Measurements from ENCODE around the gene DENND2D.

DENND2D gene

DNA sequence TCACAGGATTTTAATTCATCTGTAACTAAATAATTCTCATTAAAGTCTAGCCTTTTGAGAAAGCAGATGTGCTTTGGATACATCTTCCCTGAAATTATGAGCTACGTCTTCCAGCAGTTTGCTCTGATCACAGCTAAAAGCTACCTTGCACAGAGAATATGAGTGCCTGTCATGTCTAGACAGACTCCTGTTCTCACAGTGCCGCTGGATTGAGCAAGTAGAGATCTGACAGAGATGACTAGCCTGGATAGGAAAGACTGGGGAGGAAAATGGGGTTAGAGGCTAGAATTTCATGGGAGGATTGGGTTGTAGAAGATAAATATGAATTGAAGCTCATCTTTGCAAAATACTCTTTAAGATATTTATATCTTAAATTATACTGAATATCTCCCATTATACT is 36.3 kb downstream of the DENND2D start:
- Histone ChIP-seq H4K20me1 (ENCODE audit: control insufficient read depth, insufficient read depth, low read depth, low read length) (no peaks in the 10 kb centered on the region), H3K27ac (ENCODE audit: low read depth, low read length) (no peak overlapping the region), H3K27me3 (ENCODE audit: control insufficient read depth, low read length) (no peaks in the 10 kb centered on the region), H3K79me2 (ENCODE audit: control insufficient read depth, low read length) (peaks cover 17% of the 10 kb centered on the region), H3K4me2 (ENCODE audit: low read length) (no peak overlapping the region), H3K9me2 (replicated peaks; ENCODE audit: control insufficient read depth, low read length) (no peaks in the 10 kb centered on the region), H3K4me1 (ENCODE audit: control insufficient read depth, low read length) (no peaks in the 10 kb centered on the region), H3F3A (ENCODE audit: control insufficient read depth, insufficient read depth) (peaks cover 12% of the 10 kb centered on the region; the same call in 1 of the 2 replicates), H3K4me3 (ENCODE audit: low read length) (no peak overlapping the region), H3K9me3 (ENCODE audit: control insufficient read depth, insufficient read depth, low read length) (no peaks in the 10 kb centered on the region), H3K36me3 (ENCODE audit: control insufficient read depth, low read length) (peaks cover 81% of the 10 kb centered on the region)
- TF ChIP-seq, protein P1, sequence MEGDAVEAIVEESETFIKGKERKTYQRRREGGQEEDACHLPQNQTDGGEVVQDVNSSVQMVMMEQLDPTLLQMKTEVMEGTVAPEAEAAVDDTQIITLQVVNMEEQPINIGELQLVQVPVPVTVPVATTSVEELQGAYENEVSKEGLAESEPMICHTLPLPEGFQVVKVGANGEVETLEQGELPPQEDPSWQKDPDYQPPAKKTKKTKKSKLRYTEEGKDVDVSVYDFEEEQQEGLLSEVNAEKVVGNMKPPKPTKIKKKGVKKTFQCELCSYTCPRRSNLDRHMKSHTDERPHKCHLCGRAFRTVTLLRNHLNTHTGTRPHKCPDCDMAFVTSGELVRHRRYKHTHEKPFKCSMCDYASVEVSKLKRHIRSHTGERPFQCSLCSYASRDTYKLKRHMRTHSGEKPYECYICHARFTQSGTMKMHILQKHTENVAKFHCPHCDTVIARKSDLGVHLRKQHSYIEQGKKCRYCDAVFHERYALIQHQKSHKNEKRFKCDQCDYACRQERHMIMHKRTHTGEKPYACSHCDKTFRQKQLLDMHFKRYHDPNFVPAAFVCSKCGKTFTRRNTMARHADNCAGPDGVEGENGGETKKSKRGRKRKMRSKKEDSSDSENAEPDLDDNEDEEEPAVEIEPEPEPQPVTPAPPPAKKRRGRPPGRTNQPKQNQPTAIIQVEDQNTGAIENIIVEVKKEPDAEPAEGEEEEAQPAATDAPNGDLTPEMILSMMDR (IDR thresholded peaks at IDR 0.05; ENCODE audit: low read depth, low read length, poor library complexity, severe bottlenecking), result no peak
- TF ChIP-seq EZH2phosphoT487 (IDR thresholded peaks at IDR 0.05; ENCODE audit: borderline replicate concordance, low read length), result no peak

DNA sequence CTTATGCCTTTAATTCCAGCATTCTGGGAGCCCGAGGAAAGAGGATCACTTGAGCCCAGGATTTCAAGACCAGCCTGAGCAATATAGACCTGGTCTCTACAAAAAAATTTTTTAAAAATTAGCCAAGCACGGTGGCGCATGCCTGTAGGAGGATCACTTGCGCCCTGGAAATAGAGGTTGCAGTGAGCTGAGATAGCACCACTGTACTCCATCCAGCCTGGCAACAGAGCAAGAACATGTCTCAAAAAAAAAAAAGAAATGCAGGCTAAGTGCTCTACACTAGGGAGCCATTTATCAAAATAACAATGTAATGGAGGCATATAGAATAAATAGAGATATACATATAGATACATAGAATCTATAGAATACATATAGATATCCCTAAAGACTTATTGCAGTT is 37.1 kb downstream of the DENND2D start:
- H4K20me1 ChIP-seq (ENCODE audit: control insufficient read depth, insufficient read depth, low read depth, low read length), result no peaks in the 10 kb centered on the region
- H3K79me2 ChIP-seq (ENCODE audit: control insufficient read depth, low read length), result peaks cover 22% of the 10 kb centered on the region

DNA sequence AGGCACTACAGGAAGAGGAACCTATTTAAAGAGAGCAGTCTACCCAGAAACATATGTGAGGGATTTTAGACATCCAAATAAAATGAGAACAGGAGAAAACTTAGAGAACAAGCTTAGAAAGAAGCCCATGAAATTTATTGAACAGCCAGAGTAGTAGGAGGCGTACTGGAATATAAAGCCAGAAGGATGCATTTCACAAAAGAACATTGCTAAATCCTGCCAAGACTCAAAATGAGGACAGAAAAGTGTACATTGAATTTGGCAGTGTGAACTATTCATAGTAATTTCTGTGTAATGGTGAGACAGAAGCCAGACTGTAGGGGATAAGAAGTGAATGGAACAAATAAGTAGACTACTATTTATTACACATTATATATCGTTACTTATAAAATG is 38.0 kb downstream of the DENND2D start:
- TF ChIP-seq, protein P1 (IDR thresholded peaks at IDR 0.05; ENCODE audit: low read depth, low read length, poor library complexity, severe bottlenecking), result no peak
- TF ChIP-seq EZH2phosphoT487 (IDR thresholded peaks at IDR 0.05; ENCODE audit: borderline replicate concordance, low read length), result no peak
- Histone ChIP-seq H3K27ac (ENCODE audit: low read depth, low read length) (no peak overlapping the region), H3K4me3 (ENCODE audit: low read length) (no peak overlapping the region), H3K79me2 (ENCODE audit: control insufficient read depth, low read length) (peaks cover 28% of the 10 kb centered on the region), H3K4me2 (ENCODE audit: low read length) (no peak overlapping the region), H3K9me2 (replicated peaks; ENCODE audit: control insufficient read depth, low read length) (no peaks in the 10 kb centered on the region), H3K4me1 (ENCODE audit: control insufficient read depth, low read length) (no peaks in the 10 kb centered on the region), H3F3A (ENCODE audit: control insufficient read depth, insufficient read depth) (peaks cover 12% of the 10 kb centered on the region; the same call in 1 of the 2 replicates), H3K36me3 (ENCODE audit: control insufficient read depth, low read length) (peaks cover 73% of the 10 kb centered on the region), H3K9me3 (ENCODE audit: control insufficient read depth, insufficient read depth, low read length) (no peaks in the 10 kb centered on the region), H3K27me3 (ENCODE audit: control insufficient read depth, low read length) (no peaks in the 10 kb centered on the region), H4K20me1 (ENCODE audit: control insufficient read depth, insufficient read depth, low read depth, low read length) (no peaks in the 10 kb centered on the region)

More for the DNA sequence above, 37.1 kb downstream of the DENND2D start:
- no peaks in the 10 kb centered on the region for H3K27me3 ChIP-seq (ENCODE audit: control insufficient read depth, low read length)
- no peak overlapping the region for H3K4me2 ChIP-seq (ENCODE audit: low read length)
- H3K4me1 ChIP-seq (ENCODE audit: control insufficient read depth, low read length), result no peaks in the 10 kb centered on the region
- H3K9me3 ChIP-seq (ENCODE audit: control insufficient read depth, insufficient read depth, low read length), result no peaks in the 10 kb centered on the region
- H3K27ac ChIP-seq (ENCODE audit: low read depth, low read length), result no peak overlapping the region
- TF ChIP-seq, protein P1 (IDR thresholded peaks at IDR 0.05; ENCODE audit: low read depth, low read length, poor library complexity, severe bottlenecking), result no peak
- TF ChIP-seq EZH2phosphoT487 (IDR thresholded peaks at IDR 0.05; ENCODE audit: borderline replicate concordance, low read length), result no peak
- peaks cover 78% of the 10 kb centered on the region for H3K36me3 ChIP-seq (ENCODE audit: control insufficient read depth, low read length)
- H3K4me3 ChIP-seq (ENCODE audit: low read length), result no peak overlapping the region
- H3K9me2 ChIP-seq (replicated peaks; ENCODE audit: control insufficient read depth, low read length), result no peaks in the 10 kb centered on the region
- peaks cover 12% of the 10 kb centered on the region; the same call in 1 of the 2 replicates for H3F3A ChIP-seq (ENCODE audit: control insufficient read depth, insufficient read depth)
